ENCODE results near the gene CCND2.

CCND2 gene

GRCh38 chr12:4287325-4288211 lies 14.0 kb downstream of the CCND2 start:
- Mint-ChIP-seq H3K4me1 (peaks cover 85% of the 10 kb centered on the region), H3K4me3 (no peak overlapping the region), H3K36me3 (ENCODE audit: low read depth) (peaks cover 99% of the 10 kb centered on the region), H3K9me3 (no peaks in the 10 kb centered on the region), H3K27ac (peak overlapping the region; percentile 42 to 50 (median 49)), H3K27me3 (ENCODE audit: low read depth) (no peaks in the 10 kb centered on the region)
- TF ChIP-seq CTCF (IDR thresholded peaks at IDR 0.05; ENCODE audit: unreplicated experiment in 3 of 3) = no peak

GRCh38 chr12:4288296-4289131 lies 15.0 kb downstream of the CCND2 start:
- peaks cover 87% of the 10 kb centered on the region for H3K4me1 Mint-ChIP-seq
- H3K9me3 Mint-ChIP-seq = no peaks in the 10 kb centered on the region
- peak overlapping the region; percentile 44 to 50 (median 49) for H3K27ac Mint-ChIP-seq
- peak overlapping the region in 1 of 3 experiments; percentile 2 for H3K4me3 Mint-ChIP-seq
- peaks cover 100% of the 10 kb centered on the region for H3K36me3 Mint-ChIP-seq (ENCODE audit: low read depth)
- H3K27me3 Mint-ChIP-seq (ENCODE audit: low read depth) = no peaks in the 10 kb centered on the region
- no peak for TF ChIP-seq CTCF (IDR thresholded peaks at IDR 0.05; ENCODE audit: unreplicated experiment in 3 of 3)

- Mint-ChIP-seq H3K9me3 (no peaks in the 10 kb centered on the region), H3K4me1 (peaks cover 87% of the 10 kb centered on the region), H3K4me3 (no peak overlapping the region), H3K36me3 (ENCODE audit: low read depth) (peaks cover 97% of the 10 kb centered on the region), H3K27ac (peak overlapping the region; percentile 9 to 50 (median 44)), H3K27me3 (ENCODE audit: low read depth) (no peaks in the 10 kb centered on the region)
- TF ChIP-seq CTCF (IDR thresholded peaks at IDR 0.05; ENCODE audit: unreplicated experiment in 3 of 3) = no peak
These were observed 15.8 kb downstream of the CCND2 start for GRCh38 chr12:4289231-4289878.

- Mint-ChIP-seq H3K4me3 (no peak overlapping the region), H3K9me3 (no peaks in the 10 kb centered on the region), H3K27ac (peak overlapping the region in 2 of 3 experiments; percentile 7 to 60), H3K27me3 (ENCODE audit: low read depth) (no peaks in the 10 kb centered on the region), H3K4me1 (peaks cover 88% of the 10 kb centered on the region), H3K36me3 (ENCODE audit: low read depth) (peaks cover 97% of the 10 kb centered on the region)
- no peak for TF ChIP-seq CTCF (IDR thresholded peaks at IDR 0.05; ENCODE audit: unreplicated experiment in 3 of 3)
These were observed 16.6 kb downstream of the CCND2 start for GRCh38 chr12:4289998-4290790.

GRCh38 chr12:4292341-4293073 lies 18.9 kb downstream of the CCND2 start:
- Mint-ChIP-seq H3K9me3 (no peaks in the 10 kb centered on the region), H3K4me3 (no peak overlapping the region), H3K36me3 (ENCODE audit: low read depth) (peaks cover 92% of the 10 kb centered on the region), H3K27ac (peak overlapping the region; percentile 52 to 93 (median 59)), H3K4me1 (peaks cover 65% of the 10 kb centered on the region), H3K27me3 (ENCODE audit: low read depth) (no peaks in the 10 kb centered on the region)
- TF ChIP-seq CTCF (IDR thresholded peaks at IDR 0.05; ENCODE audit: unreplicated experiment in 3 of 3) = no peak

Data from nephron (organoid).